ENCODE measurements around the gene EXOC4.
A peak's percentile ranks its signal among the peaks of the same experiment; 100 is the strongest.

EXOC4 gene

DNA sequence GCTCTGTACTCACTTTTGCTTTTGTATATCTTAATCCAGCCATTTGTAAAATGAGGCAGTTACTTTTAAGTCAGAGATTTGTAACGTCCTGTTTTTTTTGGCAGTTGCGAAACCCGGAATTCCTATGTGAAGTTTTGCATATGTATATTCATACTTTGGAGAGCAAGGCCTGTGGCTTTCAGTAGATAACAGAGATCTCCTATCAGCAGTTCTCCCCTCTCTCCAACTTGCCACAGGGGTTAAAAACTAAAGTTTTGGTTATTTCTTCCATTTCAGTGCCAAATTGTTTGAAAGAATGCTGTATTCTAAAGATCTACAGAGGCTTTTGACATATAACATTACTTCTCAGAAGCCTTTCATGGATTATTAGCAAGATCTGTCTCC, 102.4 kb downstream of the EXOC4 start:
- TF ChIP-seq, protein P1, sequence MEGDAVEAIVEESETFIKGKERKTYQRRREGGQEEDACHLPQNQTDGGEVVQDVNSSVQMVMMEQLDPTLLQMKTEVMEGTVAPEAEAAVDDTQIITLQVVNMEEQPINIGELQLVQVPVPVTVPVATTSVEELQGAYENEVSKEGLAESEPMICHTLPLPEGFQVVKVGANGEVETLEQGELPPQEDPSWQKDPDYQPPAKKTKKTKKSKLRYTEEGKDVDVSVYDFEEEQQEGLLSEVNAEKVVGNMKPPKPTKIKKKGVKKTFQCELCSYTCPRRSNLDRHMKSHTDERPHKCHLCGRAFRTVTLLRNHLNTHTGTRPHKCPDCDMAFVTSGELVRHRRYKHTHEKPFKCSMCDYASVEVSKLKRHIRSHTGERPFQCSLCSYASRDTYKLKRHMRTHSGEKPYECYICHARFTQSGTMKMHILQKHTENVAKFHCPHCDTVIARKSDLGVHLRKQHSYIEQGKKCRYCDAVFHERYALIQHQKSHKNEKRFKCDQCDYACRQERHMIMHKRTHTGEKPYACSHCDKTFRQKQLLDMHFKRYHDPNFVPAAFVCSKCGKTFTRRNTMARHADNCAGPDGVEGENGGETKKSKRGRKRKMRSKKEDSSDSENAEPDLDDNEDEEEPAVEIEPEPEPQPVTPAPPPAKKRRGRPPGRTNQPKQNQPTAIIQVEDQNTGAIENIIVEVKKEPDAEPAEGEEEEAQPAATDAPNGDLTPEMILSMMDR (IDR thresholded peaks at IDR 0.05; ENCODE audit: insufficient read depth, low read depth, low read length, missing control alignments) = no peak
- DNase-seq (ENCODE audit: low read depth) = peak; percentile 57
- H3K4me3 ChIP-seq (ENCODE audit: low read length) = no peak overlapping the region

DNA sequence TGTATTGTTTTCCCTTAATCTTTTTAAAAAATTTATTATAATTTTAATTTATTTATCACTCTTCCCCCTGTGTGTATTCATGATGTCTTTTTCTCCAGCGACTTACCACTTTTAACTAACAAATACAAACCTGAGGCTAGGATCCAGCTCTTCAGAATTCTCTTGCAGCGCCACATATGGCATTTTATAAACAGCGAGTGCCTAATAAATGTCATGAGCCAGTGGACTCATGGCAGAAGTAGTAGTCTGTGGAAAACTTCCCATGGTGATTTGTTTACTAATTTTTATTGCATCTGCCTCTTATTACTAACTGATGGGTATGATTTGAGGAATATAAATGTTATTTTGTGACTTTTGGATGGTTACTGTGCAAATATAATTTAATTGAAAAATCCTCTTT, 102.9 kb downstream of the EXOC4 start:
- no peak for DNase-seq (ENCODE audit: low read depth)
- TF ChIP-seq, protein P1 (IDR thresholded peaks at IDR 0.05; ENCODE audit: insufficient read depth, low read depth, low read length, missing control alignments) = no peak
- H3K4me3 ChIP-seq (ENCODE audit: low read length) = no peak overlapping the region

DNA sequence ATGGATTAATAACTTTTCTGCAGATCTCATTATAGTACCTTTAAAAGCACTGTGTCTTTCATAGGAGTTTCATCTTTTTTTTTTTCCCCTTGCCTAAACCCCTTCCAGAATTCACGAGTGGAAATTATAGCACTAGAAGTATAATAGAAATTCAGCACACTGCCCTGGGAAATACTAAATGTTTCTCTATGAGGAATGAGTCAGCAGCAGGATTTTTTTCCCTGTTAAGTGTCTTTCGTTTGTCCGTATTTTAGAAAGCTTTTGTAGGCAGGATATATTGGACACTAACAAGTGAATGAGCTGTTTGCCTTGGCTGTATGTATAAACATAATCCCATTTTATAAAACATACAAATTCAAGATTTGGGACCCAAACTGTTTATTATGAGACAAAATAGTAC, 105.8 kb downstream of the EXOC4 start:
- H3K4me3 ChIP-seq (ENCODE audit: low read length) = no peak overlapping the region
- TF ChIP-seq, protein P1 (IDR thresholded peaks at IDR 0.05; ENCODE audit: insufficient read depth, low read depth, low read length, missing control alignments) = no peak
- peak; percentile 3 for DNase-seq (ENCODE audit: low read depth)

DNA sequence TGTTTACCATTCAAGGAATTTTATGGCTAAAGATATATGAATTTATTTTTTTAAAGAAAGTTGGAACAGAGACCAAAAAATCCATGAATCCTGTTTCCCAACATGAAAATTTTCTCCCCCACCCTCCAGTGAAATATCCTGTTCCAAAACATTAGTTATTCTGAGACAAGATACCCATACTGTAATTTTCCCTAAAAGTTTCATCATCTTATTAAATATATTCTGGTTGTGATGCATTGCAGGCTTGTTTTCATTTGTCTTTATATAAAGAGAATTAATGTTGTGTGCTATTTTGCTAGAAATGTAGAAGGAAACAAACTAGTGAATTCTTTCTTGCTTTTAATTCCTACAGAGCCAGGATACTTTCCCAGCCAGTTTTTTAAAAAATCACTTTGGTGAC, 106.6 kb downstream of the EXOC4 start:
- TF ChIP-seq, protein P1 (IDR thresholded peaks at IDR 0.05; ENCODE audit: insufficient read depth, low read depth, low read length, missing control alignments) = no peak
- no peak for DNase-seq (ENCODE audit: low read depth)

DNA sequence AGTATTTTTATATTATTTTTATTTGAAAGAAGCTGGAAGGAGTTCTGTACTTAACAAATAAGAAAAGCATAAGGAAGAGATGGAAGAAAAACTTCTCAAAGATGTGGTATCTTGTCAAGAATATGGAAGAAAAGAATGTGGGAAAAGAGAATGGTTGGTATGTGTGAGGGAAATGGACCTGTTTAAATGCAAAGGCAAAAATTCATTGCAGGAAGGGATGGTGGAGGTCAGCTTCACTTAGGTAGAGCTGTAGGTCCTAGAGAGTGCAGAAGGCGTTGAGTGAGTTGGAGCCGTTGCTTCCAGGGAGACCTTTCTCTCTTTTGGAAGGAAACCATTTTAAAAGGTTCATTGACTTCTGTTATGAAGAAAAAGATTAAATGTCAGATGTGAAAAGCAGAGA, 107.3 kb downstream of the EXOC4 start:
- TF ChIP-seq, protein P1 (IDR thresholded peaks at IDR 0.05; ENCODE audit: insufficient read depth, low read depth, low read length, missing control alignments) = no peak
- no peak overlapping the region for H3K4me3 ChIP-seq (ENCODE audit: low read length)

More for the DNA sequence above, 106.6 kb downstream of the EXOC4 start:
- no peak overlapping the region for H3K4me3 ChIP-seq (ENCODE audit: low read length)

DNA sequence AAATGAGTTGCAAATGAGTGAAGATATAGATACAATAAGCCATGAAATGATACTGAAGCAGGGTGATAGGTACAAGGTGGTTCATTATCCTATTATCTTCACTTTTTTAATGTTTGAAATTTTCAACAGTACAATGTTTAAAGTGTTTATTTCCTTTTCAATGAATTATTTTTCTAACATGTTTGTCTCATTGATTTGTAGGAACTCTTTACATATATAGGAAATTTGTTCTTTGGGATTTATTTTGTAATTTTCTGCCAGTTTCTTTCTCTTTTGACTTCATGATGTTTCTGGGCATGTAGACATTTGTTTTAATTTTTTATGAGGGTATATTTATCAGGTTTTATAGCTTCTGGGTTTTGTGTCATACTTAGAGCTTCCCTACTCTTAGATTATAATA, 108.9 kb downstream of the EXOC4 start:
- H3K4me3 ChIP-seq (ENCODE audit: low read length) = no peak overlapping the region
- TF ChIP-seq, protein P1 (IDR thresholded peaks at IDR 0.05; ENCODE audit: insufficient read depth, low read depth, low read length, missing control alignments) = no peak
- DNase-seq (ENCODE audit: low read depth) = no peak

More for the DNA sequence above, 107.3 kb downstream of the EXOC4 start:
- DNase-seq (ENCODE audit: low read depth) = no peak

DNA sequence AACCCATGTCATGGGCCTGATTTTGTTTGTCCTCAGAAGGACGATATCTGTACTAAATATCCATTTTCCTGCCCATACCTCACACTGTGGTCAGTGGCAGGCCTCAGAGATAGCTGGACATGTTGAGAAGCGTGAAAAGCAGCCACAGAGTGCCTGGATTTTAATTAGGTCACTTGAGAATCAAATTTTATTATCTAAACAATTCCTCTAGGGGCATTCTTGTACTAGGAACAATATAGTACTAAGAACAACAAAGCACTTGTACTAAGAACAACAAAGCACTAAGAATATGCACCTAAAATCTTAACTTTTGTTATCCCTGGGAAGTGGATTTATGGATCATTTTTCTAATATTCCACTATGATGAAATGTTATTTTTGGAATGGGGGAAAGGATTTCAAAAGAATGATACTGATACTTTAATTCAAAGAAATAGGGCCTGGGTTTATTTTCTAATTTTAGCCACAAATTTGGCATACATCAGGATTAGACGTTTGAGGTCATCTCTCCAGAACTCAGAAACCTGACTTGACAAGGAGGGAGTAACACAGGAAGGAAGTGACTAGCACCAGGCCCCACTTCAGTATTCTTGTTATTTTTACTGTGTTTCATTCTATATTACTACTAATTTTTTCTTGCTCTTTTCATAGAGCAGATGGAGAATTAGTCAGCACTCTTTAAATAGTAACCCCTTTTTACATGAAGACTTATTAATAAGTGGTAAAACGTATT, 112.2 kb downstream of the EXOC4 start:
- TF ChIP-seq, protein P1 (IDR thresholded peaks at IDR 0.05; ENCODE audit: insufficient read depth, low read depth, low read length, missing control alignments) = no peak
- H3K4me3 ChIP-seq (ENCODE audit: low read length) = no peak overlapping the region
- peak; percentile 22 for DNase-seq (ENCODE audit: low read depth)
